CD14-positive monocyte (primary cell): ENCODE data around the gene CCDC138. TPM values are rescaled to one million over a fixed set of nuclear protein-coding genes. Genes with fewer than 3 reads are reported as not detected.
"Not testable (repeated sequence)": the region's sequence is repeated elsewhere in the genome, so short reads cannot be mapped to it uniquely, and the experiment has no call there.

Source experiments
- DNase-seq, 3 donors: peaks; one replicate each; pipeline ENCODE4 v3.0.0-alpha.2; 2011 to 2022
- H2AFZ ChIP-seq: 2 replicates; pipeline ENCODE4 v1.6.0; 2012; ENCODE audit warnings: mild to moderate bottlenecking, low read depth, low read length, inconsistent platforms; ENCODE audit not compliant: insufficient read depth, poor library complexity, severe bottlenecking
- H3K27ac ChIP-seq, 2 donors: 1 replicate in 1 of 2; 2 replicates in 1 of 2; pipeline ENCODE4 v1.5.1; 2012 to 2013; ENCODE audit warnings: low read length in 2 of 2, control low read depth in 1 of 2, inconsistent platforms in 1 of 2, low read depth in 1 of 2, mild to moderate bottlenecking in 1 of 2
- H3K27me3 ChIP-seq, 2 donors: one replicate each; pipeline versions ENCODE4 v1.6.0 to v1.6.1; 2011 to 2013; ENCODE audit warnings: low read length in 2 of 2; ENCODE audit not compliant: control insufficient read depth in 2 of 2, insufficient read depth in 2 of 2
- H3K36me3 ChIP-seq, 2 donors: replicated peaks in 1 of 2; 1 replicate in 1 of 2; 2 replicates in 1 of 2; pipeline versions ENCODE4 v1.5.1 to v1.6.1; 2012 to 2013; ENCODE audit warnings: low read length in 2 of 2, control low read depth in 1 of 2, inconsistent platforms in 1 of 2, mild to moderate bottlenecking in 1 of 2; ENCODE audit not compliant: insufficient read depth in 2 of 2, control insufficient read depth in 1 of 2
- H3K4me1 ChIP-seq, 2 donors: 1 replicate in 1 of 2; 2 replicates in 1 of 2; pipeline versions ENCODE4 v1.5.1 to v1.6.1; 2012 to 2013; ENCODE audit warnings: low read length in 2 of 2, control low read depth in 1 of 2, inconsistent platforms in 1 of 2, mild to moderate bottlenecking in 1 of 2, moderate library complexity in 1 of 2; ENCODE audit not compliant: insufficient read depth in 2 of 2, control insufficient read depth in 1 of 2
- H3K4me2 ChIP-seq: replicated peaks from 2 replicates; pipeline ENCODE3; 2012; ENCODE audit warnings: low read length, moderate library complexity, mild to moderate bottlenecking; ENCODE audit not compliant: poor library complexity, severe bottlenecking; ENCODE audit errors: extremely low read depth
- H3K4me3 ChIP-seq, 3 experiments: fragments of 200-600 bp in 1 of 3; sonication (generic) in 1 of 3; replicated peaks in 1 of 3; 1 replicate in 2 of 3; 2 replicates in 1 of 3; pipeline ENCODE4 v1.5.1; 2011 to 2013; ENCODE audit warnings: low read length in 3 of 3, mild to moderate bottlenecking in 3 of 3, control low read depth in 2 of 3, low read depth in 2 of 3, inconsistent platforms in 1 of 3, moderate library complexity in 1 of 3
- H3K79me2 ChIP-seq: 2 replicates; pipeline ENCODE4 v1.6.0; 2012; ENCODE audit warnings: mild to moderate bottlenecking, control low read depth, inconsistent platforms, low read length, moderate library complexity; ENCODE audit not compliant: insufficient read depth
- H3K9ac ChIP-seq: 2 replicates; pipeline ENCODE4 v1.6.0; 2017; ENCODE audit warnings: low read length, mild to moderate bottlenecking; ENCODE audit not compliant: insufficient read depth, poor library complexity, severe bottlenecking
- H3K9me3 ChIP-seq, 2 donors: replicated peaks in 1 of 2; 1 replicate in 1 of 2; 2 replicates in 1 of 2; pipeline versions ENCODE4 v1.5.1 to v1.6.1; 2012 to 2013; ENCODE audit warnings: low read length in 2 of 2, control low read depth in 1 of 2; ENCODE audit not compliant: control insufficient read depth in 1 of 2, insufficient read depth in 1 of 2
- H4K20me1 ChIP-seq: 2 replicates; pipeline ENCODE4 v1.6.0; 2012; ENCODE audit warnings: mild to moderate bottlenecking, low read length, control low read depth, moderate library complexity; ENCODE audit not compliant: insufficient read depth
- H3K27ac Mint-ChIP-seq, 7 donors: one replicate each; pipeline ENCODE4 v1.8.0; 2020; ENCODE audit warnings: mild to moderate bottlenecking in 7 of 7, mixed read lengths in 7 of 7, moderate library complexity in 6 of 7, inconsistent platforms in 2 of 7
- H3K27me3 Mint-ChIP-seq, 3 donors: one replicate each; pipeline ENCODE4 v1.8.0; 2021 to 2022; ENCODE audit warnings: low read depth in 3 of 3, mild to moderate bottlenecking in 3 of 3, mixed read lengths in 3 of 3, moderate library complexity in 3 of 3, inconsistent platforms in 1 of 3
- H3K36me3 Mint-ChIP-seq, 2 donors: one replicate each; pipeline ENCODE4 v1.8.0; 2020; ENCODE audit warnings: mixed read lengths in 2 of 2, inconsistent platforms in 1 of 2, mild to moderate bottlenecking in 1 of 2
- H3K4me1 Mint-ChIP-seq: one replicate; pipeline ENCODE4 v1.8.0; 2020; ENCODE audit warnings: mild to moderate bottlenecking, mixed read lengths
- H3K4me3 Mint-ChIP-seq, 2 donors: one replicate each; pipeline ENCODE4 v1.8.0; 2020; ENCODE audit warnings: mild to moderate bottlenecking in 2 of 2, mixed read lengths in 2 of 2, moderate library complexity in 1 of 2
- H3K9me3 Mint-ChIP-seq, 7 donors: one replicate each; pipeline ENCODE4 v1.8.0; 2020 to 2022; ENCODE audit warnings: mixed read lengths in 7 of 7, mild to moderate bottlenecking in 6 of 7, moderate library complexity in 6 of 7, inconsistent platforms in 2 of 7
- WGBS: methylation state at CpG from one replicate; pipeline ENCODE4 v1.1.5; 2013; ENCODE audit warnings: missing lambda C conversion rate; ENCODE audit not compliant: insufficient coverage; 5-methylcytosine and 5-hydroxymethylcytosine counted together
- intact Hi-C, 2 donors: fragments of 100-400 bp; cut with micrococcal nuclease; formaldehyde crosslinking; loops; one replicate each; pipeline versions ENCODE4 v1.15.0 to v1.15.1; 2023
- polyA minus RNA-seq: library from RNA; depleted of rRNA, polyadenylated mRNA; stranded (reverse); fragments of >200 nt; gene quantifications from 2 replicates; pipeline ENCODE4 v1.2.3, GENCODE V29; 2012
- polyA plus RNA-seq, 3 donors: library from polyadenylated mRNA; depleted of rRNA in 1 of 3; unstranded in 2 of 3; stranded (reverse) in 1 of 3; fragments of 300-500 nt in 2 of 3; fragments of >200 nt in 1 of 3; fragmentation: Illumina TruSeq in 2 of 3; gene quantifications; 1 replicate in 2 of 3; 2 replicates in 1 of 3; pipeline ENCODE4 v1.2.3, GENCODE V29; 2012 to 2021
- total RNA-seq, 12 experiments: library from RNA in 1 of 12; stranded (reverse) in 1 of 12; fragments of 120-200 nt in 1 of 12; gene quantifications; one replicate each; pipeline ENCODE4 v1.2.4 and lab custom pipeline; 2013 to 2026; ENCODE audit warnings: mixed read lengths in 6 of 12, inconsistent platforms in 1 of 12
- TF ChIP-seq, protein P1 (sequence below): fragments of 200-600 bp; IDR thresholded peaks from one replicate; pipeline ENCODE4 v1.8.0; 2022; ENCODE audit warnings: antibody characterized with exemption, mild to moderate bottlenecking

The CCDC138 gene, protein sequence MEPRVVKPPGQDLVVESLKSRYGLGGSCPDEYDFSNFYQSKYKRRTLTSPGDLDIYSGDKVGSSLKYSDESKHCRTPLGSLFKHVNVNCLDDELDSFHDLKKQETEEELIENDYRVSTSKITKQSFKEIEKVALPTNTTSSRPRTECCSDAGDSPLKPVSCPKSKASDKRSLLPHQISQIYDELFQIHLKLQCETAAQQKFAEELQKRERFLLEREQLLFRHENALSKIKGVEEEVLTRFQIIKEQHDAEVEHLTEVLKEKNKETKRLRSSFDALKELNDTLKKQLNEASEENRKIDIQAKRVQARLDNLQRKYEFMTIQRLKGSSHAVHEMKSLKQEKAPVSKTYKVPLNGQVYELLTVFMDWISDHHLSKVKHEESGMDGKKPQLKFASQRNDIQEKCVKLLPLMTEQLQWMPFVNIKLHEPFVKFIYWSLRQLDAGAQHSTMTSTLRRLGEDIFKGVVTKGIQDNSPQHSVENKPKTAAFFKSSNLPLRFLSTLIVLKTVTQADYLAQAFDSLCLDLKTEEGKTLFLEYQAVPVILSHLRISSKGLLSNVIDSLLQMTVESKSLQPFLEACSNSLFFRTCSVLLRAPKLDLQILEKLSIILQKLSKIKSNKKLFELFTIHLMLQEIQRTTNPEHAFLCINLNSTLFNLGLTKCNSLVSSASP
- total RNA-seq (2013): 2.5 TPM
- polyA plus RNA-seq (under 1 TPM; 0.54 to 0.72 (median 0.67) TPM), polyA minus RNA-seq (0.28 and 0.72 TPM in 2 replicates), total RNA-seq (lab: John Stamatoyannopoulos, UW) (2.1 to 9.6 (median 7.4) reads per million in 11 experiments)

DNA sequence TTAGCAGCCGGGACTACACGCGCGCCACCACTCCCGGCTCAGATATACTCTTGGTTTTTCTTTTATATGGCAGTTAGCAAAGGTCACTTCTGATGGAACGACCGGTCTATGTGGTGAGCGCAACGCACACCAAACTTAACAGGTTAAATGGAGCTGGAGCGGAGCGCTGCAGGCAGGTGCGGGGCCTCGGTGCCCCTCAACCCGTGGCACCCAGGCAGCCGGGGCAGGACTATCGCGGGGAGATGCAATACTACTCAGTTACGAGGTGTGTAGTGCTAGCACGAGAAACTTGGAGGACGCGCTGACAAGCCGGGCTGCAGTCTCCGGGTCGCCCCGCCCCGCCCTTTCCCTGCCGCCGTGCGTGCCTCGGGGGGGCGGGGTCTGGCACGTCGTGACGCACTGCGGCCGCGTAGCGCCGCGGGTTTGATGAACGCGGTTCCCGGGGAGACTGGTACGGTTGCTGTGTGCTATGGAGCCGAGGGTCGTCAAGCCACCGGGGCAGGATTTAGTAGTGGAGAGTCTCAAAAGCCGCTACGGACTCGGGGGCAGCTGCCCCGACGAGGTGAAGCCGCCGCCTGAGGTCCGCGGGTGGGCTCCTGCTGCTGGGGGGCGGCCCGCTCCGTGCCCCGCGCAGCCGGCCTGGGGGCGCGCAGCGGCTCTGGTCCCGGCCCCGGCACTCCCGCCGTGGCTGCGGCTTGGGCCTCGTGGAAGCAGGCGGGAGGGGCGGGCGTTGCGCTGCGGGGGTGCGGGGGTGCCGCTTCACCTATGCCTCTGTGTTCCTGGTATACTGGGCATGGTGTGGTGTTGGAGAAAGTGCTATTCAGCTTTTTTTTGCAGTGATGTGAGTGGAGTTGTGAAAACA is at the start of gene CCDC138:
TSS of gene CCDC138 (plus strand) at position 418 of the 862 bp plus-strand sequence. CDS start at position 470, 52 bp downstream.
- TF ChIP-seq, protein P1, sequence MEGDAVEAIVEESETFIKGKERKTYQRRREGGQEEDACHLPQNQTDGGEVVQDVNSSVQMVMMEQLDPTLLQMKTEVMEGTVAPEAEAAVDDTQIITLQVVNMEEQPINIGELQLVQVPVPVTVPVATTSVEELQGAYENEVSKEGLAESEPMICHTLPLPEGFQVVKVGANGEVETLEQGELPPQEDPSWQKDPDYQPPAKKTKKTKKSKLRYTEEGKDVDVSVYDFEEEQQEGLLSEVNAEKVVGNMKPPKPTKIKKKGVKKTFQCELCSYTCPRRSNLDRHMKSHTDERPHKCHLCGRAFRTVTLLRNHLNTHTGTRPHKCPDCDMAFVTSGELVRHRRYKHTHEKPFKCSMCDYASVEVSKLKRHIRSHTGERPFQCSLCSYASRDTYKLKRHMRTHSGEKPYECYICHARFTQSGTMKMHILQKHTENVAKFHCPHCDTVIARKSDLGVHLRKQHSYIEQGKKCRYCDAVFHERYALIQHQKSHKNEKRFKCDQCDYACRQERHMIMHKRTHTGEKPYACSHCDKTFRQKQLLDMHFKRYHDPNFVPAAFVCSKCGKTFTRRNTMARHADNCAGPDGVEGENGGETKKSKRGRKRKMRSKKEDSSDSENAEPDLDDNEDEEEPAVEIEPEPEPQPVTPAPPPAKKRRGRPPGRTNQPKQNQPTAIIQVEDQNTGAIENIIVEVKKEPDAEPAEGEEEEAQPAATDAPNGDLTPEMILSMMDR: no peak
- H3K4me1 Mint-ChIP-seq: peaks cover 13% of the 10 kb centered on the region
- no peaks in the 10 kb centered on the region for H3K9me3 Mint-ChIP-seq
- H3K27me3 Mint-ChIP-seq: peaks cover 0 to 2% (median 0%) of the 10 kb centered on the region in 3 donors
- Histone ChIP-seq H3K36me3 (peaks cover 30 to 33% of the 10 kb centered on the region in 2 donors), H3K4me2 (peak within 1 kb of the TSS; percentile 91), H4K20me1 (no peaks in the 10 kb centered on the region), H3K9ac (peak within 1 kb of the TSS; percentile 77), H3K27ac (peak within 1 kb of the TSS; percentile 53 to 70), H3K79me2 (no peaks in the 10 kb centered on the region), H2AFZ (peak within 1 kb of the TSS; percentile 97), H3K27me3 (no peaks in the 10 kb centered on the region), H3K9me3 (no peaks in the 10 kb centered on the region), H3K4me1 (peaks cover 11 to 14% of the 10 kb centered on the region in 2 donors), H3K4me3 (peak within 1 kb of the TSS; percentile 56 to 91 (median 79))
- peak; percentile 73 to 79 (median 75) for DNase-seq
- H3K4me3 Mint-ChIP-seq: peak within 1 kb of the TSS; percentile 96 to 98
- H3K36me3 Mint-ChIP-seq: peaks cover 23 to 28% of the 10 kb centered on the region in 2 donors
- intact Hi-C loops: no loop called here
- H3K27ac Mint-ChIP-seq: peak within 1 kb of the TSS; percentile 76 to 92 (median 89)
- WGBS: under 1% methylated on average over 75 of the region's 78 CpGs

DNA sequence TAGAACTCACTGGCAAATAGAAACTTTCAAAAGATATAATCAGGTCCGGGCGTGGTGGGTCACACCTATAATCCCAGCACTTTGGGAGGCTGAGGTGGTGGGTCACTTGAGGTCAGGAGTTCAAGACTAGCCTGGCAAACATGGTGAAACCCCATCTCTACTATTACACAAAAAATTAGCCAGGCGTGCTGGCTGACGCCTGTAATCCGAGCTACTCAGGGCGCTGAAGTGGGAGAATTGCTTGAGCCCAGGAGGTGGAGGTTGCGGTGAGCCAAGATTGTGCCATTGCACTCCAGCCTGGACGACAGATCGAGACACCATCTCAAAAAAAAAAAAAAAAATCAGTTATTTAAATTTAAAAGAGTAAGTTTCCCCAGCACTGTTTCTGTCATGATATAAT is 28.6 kb upstream of the CCDC138 start:
- peaks cover 51 to 59% of the 10 kb centered on the region in 2 donors for H3K36me3 Mint-ChIP-seq
- H3K27ac Mint-ChIP-seq, H3K4me1 Mint-ChIP-seq, H3K4me3 Mint-ChIP-seq, H3K9me3 ChIP-seq, H3K9me3 Mint-ChIP-seq, H4K20me1 ChIP-seq, H3K79me2 ChIP-seq, H3K4me3 ChIP-seq, H3K27ac ChIP-seq, DNase-seq, H3K9ac ChIP-seq, H3K4me1 ChIP-seq, H3K27me3 Mint-ChIP-seq, intact Hi-C loops, H3K27me3 ChIP-seq, H2AFZ ChIP-seq, H3K4me2 ChIP-seq: not testable (repeated sequence)
- WGBS: no CpG with 5 or more reads among the region's 9 CpGs
- peaks cover 21 to 54% of the 10 kb centered on the region in 2 donors for H3K36me3 ChIP-seq

DNA sequence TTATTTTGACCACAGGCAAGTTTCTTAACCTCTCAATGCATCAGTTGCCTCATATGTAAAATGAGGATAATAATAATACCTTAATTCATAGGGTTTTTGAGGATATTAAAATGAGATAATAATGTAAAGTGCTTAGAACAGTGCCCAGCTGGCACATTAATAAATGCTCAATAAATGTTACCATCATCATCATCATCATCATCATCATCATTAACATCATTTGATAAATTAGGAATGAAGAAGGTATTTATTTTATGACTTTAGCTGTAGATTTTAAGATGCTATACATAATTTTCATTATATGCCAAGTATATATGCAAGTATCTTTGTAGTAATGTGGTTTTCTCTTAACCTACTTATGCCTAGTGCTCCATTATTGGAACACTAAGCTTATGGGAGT is 24.0 kb upstream of the CCDC138 start:
- peaks cover 54 to 64% of the 10 kb centered on the region in 2 donors for H3K36me3 Mint-ChIP-seq
- DNase-seq, H3K27me3 ChIP-seq, H3K9ac ChIP-seq, H3K27me3 Mint-ChIP-seq, intact Hi-C loops, H3K4me1 Mint-ChIP-seq, H2AFZ ChIP-seq, H3K9me3 Mint-ChIP-seq, H3K27ac ChIP-seq, H3K79me2 ChIP-seq, H4K20me1 ChIP-seq, H3K4me1 ChIP-seq, H3K4me3 ChIP-seq, H3K9me3 ChIP-seq, H3K4me2 ChIP-seq, H3K4me3 Mint-ChIP-seq, H3K27ac Mint-ChIP-seq: not testable (repeated sequence)
- peaks cover 38 to 56% of the 10 kb centered on the region in 2 donors for H3K36me3 ChIP-seq
